ENCODE results near the gene RUNX1. TPM values are rescaled to one million over a fixed set of nuclear protein-coding genes. Genes with fewer than 3 reads are reported as not detected.
A peak's percentile ranks its signal among the peaks of the same experiment; 100 is the strongest.
"Not testable (repeated sequence)": the region's sequence is repeated elsewhere in the genome, so short reads cannot be mapped to it uniquely, and the experiment has no call there.

RUNX1 gene
- total and polyA plus RNA-seq, 10 of the 15 experiments (the other 5 are each of a cell fraction or from before 2014, with no cell fraction given): 0.90 to 15.2 (median 4.1) TPM

GRCh38 chr21:34967509-34968289 is 81.4 kb downstream of the RUNX1 start:
- intact Hi-C loops (cut with micrococcal nuclease; ENCODE audit: unreplicated experiment) (no loop called here), in situ Hi-C loops (cut with MboI) (no loop called here)
- TF ChIP-seq EED (IDR thresholded peaks at IDR 0.05; ENCODE audit: low read depth): 0 out of 2 replicates have a peak, but pooled peaks have one; percentile 31
- TF ChIP-seq SMARCA5 (IDR thresholded peaks at IDR 0.05): no peak
- peak; percentile 64 for TF ChIP-seq JUNB (IDR thresholded peaks at IDR 0.05)
- no peak for TF ChIP-seq SIX5 (IDR thresholded peaks at IDR 0.05; ENCODE audit: low read depth, low read length, severe bottlenecking)
- ChIA-PET CTCF (no interaction called here), SMC1A (ENCODE audit: uncharacterized antibody, unreplicated experiment) (no interaction called here), RAD21 (ENCODE audit: unreplicated experiment) (no interaction called here), POLR2A (no interaction called here)
- no peak overlapping the region for H3K27ac ChIP-seq (ENCODE audit: control insufficient read depth, insufficient read depth)
- no TSS peak for BruUV-seq (replicated peaks)
- H4K20me1 ChIP-seq (ENCODE audit: control insufficient read depth, insufficient read depth): 0 out of 2 replicates have a peak, but pooled peaks cover 4% of the 10 kb centered on the region
- H3K4me2 ChIP-seq (ENCODE audit: control insufficient read depth, insufficient read depth): no peak overlapping the region
- H3K9me3 ChIP-seq (replicated peaks; ENCODE audit: control insufficient read depth, insufficient read depth, low read length): no peaks in the 10 kb centered on the region
- no peak for ATAC-seq
- no peak overlapping the region for H3K9ac ChIP-seq (ENCODE audit: control insufficient read depth, insufficient read depth, low read length)
- DNase-seq (ENCODE audit: low read depth, low spot score): no peak
- H3K79me2 ChIP-seq (ENCODE audit: control insufficient read depth, insufficient read depth, low read length): no peaks in the 10 kb centered on the region
- peaks cover 0 to 3% of the 10 kb centered on the region in 2 experiments; a peak in 2 of 4 replicates for H3K27me3 ChIP-seq (replicated peaks in 1 of 2; ENCODE audit: control insufficient read depth in 2 of 2, insufficient read depth in 2 of 2, low read length in 1 of 2)
- H3K4me1 ChIP-seq (ENCODE audit: control insufficient read depth, insufficient read depth, low read length): peaks cover 23% of the 10 kb centered on the region
- 59% methylated on average over 10 of the region's 10 CpGs for WGBS (ENCODE audit: insufficient coverage, insufficient replicate concordance, low lambda C conversion rate, missing lambda C conversion rate)
- H3K4me3 ChIP-seq: no peak overlapping the region
- no peaks in the 10 kb centered on the region for H3K36me3 ChIP-seq (ENCODE audit: control insufficient read depth in 2 of 2, insufficient read depth in 2 of 2, low read length in 1 of 2)
- no peak for FAIRE-seq
- H2AFZ ChIP-seq (ENCODE audit: control insufficient read depth, low read depth, low read length): no peak overlapping the region

- not testable (repeated sequence) for FAIRE-seq; DNase-seq (ENCODE audit: low read depth, low spot score)
- WGBS (ENCODE audit: insufficient coverage, insufficient replicate concordance, low lambda C conversion rate, missing lambda C conversion rate): 65% methylated on average over 11 of the region's 11 CpGs
Observed at GRCh38 chr21:34966881-34967280, 82.2 kb downstream of the RUNX1 start.

More at GRCh38 chr21:34966881-34967280, 82.2 kb downstream of the RUNX1 start:
- SMC1A ChIA-PET (ENCODE audit: uncharacterized antibody, unreplicated experiment); CTCF ChIA-PET; H3K4me3 ChIP-seq; ATAC-seq; H3K27me3 ChIP-seq (replicated peaks in 1 of 2; ENCODE audit: control insufficient read depth in 2 of 2, insufficient read depth in 2 of 2, low read length in 1 of 2); H3K27ac ChIP-seq (ENCODE audit: control insufficient read depth, insufficient read depth); H3K79me2 ChIP-seq (ENCODE audit: control insufficient read depth, insufficient read depth, low read length); H3K9ac ChIP-seq (ENCODE audit: control insufficient read depth, insufficient read depth, low read length); intact Hi-C loops (cut with micrococcal nuclease; ENCODE audit: unreplicated experiment); H3K36me3 ChIP-seq (ENCODE audit: control insufficient read depth in 2 of 2, insufficient read depth in 2 of 2, low read length in 1 of 2); H3K4me2 ChIP-seq (ENCODE audit: control insufficient read depth, insufficient read depth); in situ Hi-C loops (cut with MboI); POLR2A ChIA-PET; H2AFZ ChIP-seq (ENCODE audit: control insufficient read depth, low read depth, low read length); BruUV-seq (replicated peaks); H4K20me1 ChIP-seq (ENCODE audit: control insufficient read depth, insufficient read depth); H3K9me3 ChIP-seq (replicated peaks; ENCODE audit: control insufficient read depth, insufficient read depth, low read length): not testable (repeated sequence)
- H3K4me1 ChIP-seq (ENCODE audit: control insufficient read depth, insufficient read depth, low read length): peaks cover 23% of the 10 kb centered on the region
- RAD21 ChIA-PET (ENCODE audit: unreplicated experiment): interaction anchor here (0.6 kb wide), 1 partner anchor 273 kb away, joined by 4 read pairs; no protein-coding TSS in a partner anchor

All from GM12878 (cell line).